Measurements from ENCODE around the gene TBCD. TPM values are rescaled to one million over a fixed set of nuclear protein-coding genes. Genes with fewer than 3 reads are reported as not detected.

Gene TBCD
- total RNA-seq, 1 experiment from 2014 or later: 129 TPM

DNA sequence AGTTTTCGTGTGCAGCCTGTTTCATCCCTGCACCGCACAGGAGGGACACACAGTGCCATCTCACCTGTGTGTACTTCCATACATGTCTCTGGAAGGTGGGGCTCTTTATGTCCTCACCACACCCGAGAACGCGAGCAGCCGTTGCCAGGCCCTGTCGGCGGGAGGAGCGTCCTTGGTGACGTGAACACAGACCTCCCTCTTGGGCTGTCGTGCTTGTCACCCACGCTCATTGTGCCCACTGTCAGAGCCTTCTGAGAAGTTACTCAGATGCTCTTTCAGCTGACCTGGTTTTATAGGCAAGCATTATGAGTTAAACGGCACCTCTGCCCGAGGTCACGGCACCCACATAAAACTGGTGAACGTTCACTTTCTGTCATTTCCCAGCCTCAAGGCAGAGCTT is 47.7 kb downstream of the TBCD start:
- peaks cover 4% of the 10 kb centered on the region; the same call in 1 of the 2 replicates for H3K79me2 ChIP-seq (ENCODE audit: insufficient read depth, low read length)
- H3K14ac ChIP-seq (ENCODE audit: insufficient read depth, low read length): no peak overlapping the region
- peaks cover 14% of the 10 kb centered on the region for H3K9me3 ChIP-seq (ENCODE audit: control insufficient read depth, low read depth, low read length)

More for the DNA sequence above, 47.7 kb downstream of the TBCD start:
- TF ChIP-seq, protein P1, sequence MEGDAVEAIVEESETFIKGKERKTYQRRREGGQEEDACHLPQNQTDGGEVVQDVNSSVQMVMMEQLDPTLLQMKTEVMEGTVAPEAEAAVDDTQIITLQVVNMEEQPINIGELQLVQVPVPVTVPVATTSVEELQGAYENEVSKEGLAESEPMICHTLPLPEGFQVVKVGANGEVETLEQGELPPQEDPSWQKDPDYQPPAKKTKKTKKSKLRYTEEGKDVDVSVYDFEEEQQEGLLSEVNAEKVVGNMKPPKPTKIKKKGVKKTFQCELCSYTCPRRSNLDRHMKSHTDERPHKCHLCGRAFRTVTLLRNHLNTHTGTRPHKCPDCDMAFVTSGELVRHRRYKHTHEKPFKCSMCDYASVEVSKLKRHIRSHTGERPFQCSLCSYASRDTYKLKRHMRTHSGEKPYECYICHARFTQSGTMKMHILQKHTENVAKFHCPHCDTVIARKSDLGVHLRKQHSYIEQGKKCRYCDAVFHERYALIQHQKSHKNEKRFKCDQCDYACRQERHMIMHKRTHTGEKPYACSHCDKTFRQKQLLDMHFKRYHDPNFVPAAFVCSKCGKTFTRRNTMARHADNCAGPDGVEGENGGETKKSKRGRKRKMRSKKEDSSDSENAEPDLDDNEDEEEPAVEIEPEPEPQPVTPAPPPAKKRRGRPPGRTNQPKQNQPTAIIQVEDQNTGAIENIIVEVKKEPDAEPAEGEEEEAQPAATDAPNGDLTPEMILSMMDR (conservative IDR thresholded peaks at IDR 0.05): no peak
- H3K27me3 ChIP-seq (ENCODE audit: insufficient read depth, low read length): no peaks in the 10 kb centered on the region
- H2AK5ac ChIP-seq (ENCODE audit: insufficient read length, low read length): no peak overlapping the region
- no peak overlapping the region for H3K23ac ChIP-seq (ENCODE audit: insufficient read length, low read depth, low read length)
- H3K27me3 Mint-ChIP-seq (ENCODE audit: low read depth): no peaks in the 10 kb centered on the region
- H3K56ac ChIP-seq (ENCODE audit: insufficient read length, low read depth, low read length): no peak overlapping the region
- H3K9ac ChIP-seq (ENCODE audit: extremely low read depth, insufficient read length, low read length): no peak overlapping the region
- H3T11ph ChIP-seq (ENCODE audit: low read length): no peak overlapping the region
- no peak overlapping the region for H2BK120ac ChIP-seq (ENCODE audit: low read depth, low read length, poor library complexity, severe bottlenecking)
- no peak overlapping the region for H4K8ac ChIP-seq (replicated peaks; ENCODE audit: insufficient read length, low read depth, low read length)
- DNase-seq: no peak
- no peak overlapping the region for H3K27ac Mint-ChIP-seq
- H2BK15ac ChIP-seq (ENCODE audit: low read depth, low read length): no peak overlapping the region
- no peak overlapping the region for H2BK12ac ChIP-seq (ENCODE audit: insufficient read length, low read depth, low read length)
- peaks cover 2% of the 10 kb centered on the region for H3K79me1 ChIP-seq (ENCODE audit: insufficient read depth, low read depth, low read length, poor library complexity, severe bottlenecking)
- no peak overlapping the region for H4K5ac ChIP-seq (ENCODE audit: insufficient read length, low read depth, low read length)
- no peak overlapping the region for H3K4me2 ChIP-seq (ENCODE audit: insufficient read depth, insufficient read length, low read length)
- no peaks in the 10 kb centered on the region for H3K23me2 ChIP-seq (ENCODE audit: insufficient read length, low read depth, low read length, poor library complexity, severe bottlenecking)
- H4K20me1 ChIP-seq (ENCODE audit: control insufficient read depth, insufficient read depth, insufficient read length): no peaks in the 10 kb centered on the region
- H3K4ac ChIP-seq (ENCODE audit: low read depth, low read length): no peak overlapping the region
- WGBS (ENCODE audit: extremely low coverage, insufficient read length, low lambda C conversion rate): no CpG with 5 or more reads among the region's 16 CpGs
- no peak overlapping the region for H4K91ac ChIP-seq (ENCODE audit: insufficient read length, low read depth, low read length)
- H3K9me3 Mint-ChIP-seq: peaks cover 26 to 27% of the 10 kb centered on the region in 2 experiments
- no peak overlapping the region for H2AFZ ChIP-seq (ENCODE audit: low read length)
- no peak overlapping the region for H3K4me3 Mint-ChIP-seq
- H3K18ac ChIP-seq (ENCODE audit: insufficient read length, low read depth, low read length): no peak overlapping the region
- H3K4me1 ChIP-seq (ENCODE audit: insufficient read depth, low read length): no peaks in the 10 kb centered on the region
- peaks cover 45 to 67% (median 66%) of the 10 kb centered on the region in 3 experiments for H3K36me3 Mint-ChIP-seq (ENCODE audit: insufficient read depth in 1 of 3, low read depth in 3 of 3)
- no peak overlapping the region for H3K27ac ChIP-seq (ENCODE audit: insufficient read length, low read depth, low read length)
- peaks cover 8 to 13% of the 10 kb centered on the region in 2 experiments for H3K4me1 Mint-ChIP-seq
- H2BK20ac ChIP-seq (ENCODE audit: low read depth, low read length, poor library complexity, severe bottlenecking): no peak overlapping the region
- H2BK5ac ChIP-seq (ENCODE audit: insufficient read length, low read length): no peak overlapping the region
